ENCODE data around the gene SYNCRIP.

DNA sequence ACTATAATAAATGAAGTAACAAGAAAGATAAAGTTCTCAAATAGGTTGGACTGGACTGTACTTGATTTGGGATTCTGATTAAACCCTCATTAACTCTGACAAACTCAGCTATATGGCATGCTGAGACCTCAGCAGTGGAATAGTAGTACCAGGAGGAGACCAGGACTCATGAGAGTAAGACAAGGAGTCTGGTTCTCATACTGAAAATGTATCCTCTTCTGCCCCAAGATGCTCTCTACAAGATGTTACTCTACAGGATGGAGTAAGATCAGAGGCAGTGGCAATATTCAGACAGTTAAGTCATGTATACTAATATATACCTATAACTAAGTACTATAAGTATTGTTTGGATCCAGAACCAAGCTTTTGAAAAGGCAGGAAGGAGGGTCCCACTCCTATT lies 31.9 kb upstream of the SYNCRIP start:
- TF ChIP-seq, protein P1, sequence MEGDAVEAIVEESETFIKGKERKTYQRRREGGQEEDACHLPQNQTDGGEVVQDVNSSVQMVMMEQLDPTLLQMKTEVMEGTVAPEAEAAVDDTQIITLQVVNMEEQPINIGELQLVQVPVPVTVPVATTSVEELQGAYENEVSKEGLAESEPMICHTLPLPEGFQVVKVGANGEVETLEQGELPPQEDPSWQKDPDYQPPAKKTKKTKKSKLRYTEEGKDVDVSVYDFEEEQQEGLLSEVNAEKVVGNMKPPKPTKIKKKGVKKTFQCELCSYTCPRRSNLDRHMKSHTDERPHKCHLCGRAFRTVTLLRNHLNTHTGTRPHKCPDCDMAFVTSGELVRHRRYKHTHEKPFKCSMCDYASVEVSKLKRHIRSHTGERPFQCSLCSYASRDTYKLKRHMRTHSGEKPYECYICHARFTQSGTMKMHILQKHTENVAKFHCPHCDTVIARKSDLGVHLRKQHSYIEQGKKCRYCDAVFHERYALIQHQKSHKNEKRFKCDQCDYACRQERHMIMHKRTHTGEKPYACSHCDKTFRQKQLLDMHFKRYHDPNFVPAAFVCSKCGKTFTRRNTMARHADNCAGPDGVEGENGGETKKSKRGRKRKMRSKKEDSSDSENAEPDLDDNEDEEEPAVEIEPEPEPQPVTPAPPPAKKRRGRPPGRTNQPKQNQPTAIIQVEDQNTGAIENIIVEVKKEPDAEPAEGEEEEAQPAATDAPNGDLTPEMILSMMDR (IDR thresholded peaks at IDR 0.05): no peak
- TF ChIP-seq EZH2 (IDR thresholded peaks at IDR 0.05; ENCODE audit: borderline replicate concordance, insufficient read depth, low read depth, low read length, poor library complexity, severe bottlenecking): no peak

Measured in B cell (primary cell).